HG02885 (cell line): ENCODE data around the gene ETV3L.
"Not testable (repeated sequence)": the region's sequence is repeated elsewhere in the genome, so short reads cannot be mapped to it uniquely, and the experiment has no call there.

Experiments
- ATAC-seq: cut with Tn5 transposase; IDR thresholded peaks from one replicate; pipeline ENCODE4 v1.9.1; 2021; ENCODE audit warnings: mild to moderate bottlenecking; ENCODE audit not compliant: unreplicated experiment, poor library complexity

ETV3L gene

DNA sequence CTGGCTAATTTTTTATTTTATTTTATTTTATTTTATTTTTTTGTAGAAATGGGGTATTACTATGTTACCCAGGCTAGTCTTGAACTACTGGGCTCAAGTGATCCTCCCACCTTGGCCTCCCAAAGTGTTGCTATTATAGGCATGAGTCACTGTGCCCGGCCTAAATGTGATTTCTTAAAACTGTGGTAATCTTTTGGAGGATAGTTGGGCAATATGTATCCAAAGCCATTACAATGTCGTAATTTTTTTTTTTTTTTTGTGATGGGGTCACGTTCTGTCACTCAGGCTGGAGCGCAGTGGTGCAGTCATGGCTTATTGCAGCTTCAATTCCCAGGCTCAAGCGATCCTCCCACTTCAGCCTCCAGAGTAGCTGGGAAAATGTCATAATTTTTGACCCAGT, 14.2 kb downstream of the ETV3L start:
- ATAC-seq = no peak

DNA sequence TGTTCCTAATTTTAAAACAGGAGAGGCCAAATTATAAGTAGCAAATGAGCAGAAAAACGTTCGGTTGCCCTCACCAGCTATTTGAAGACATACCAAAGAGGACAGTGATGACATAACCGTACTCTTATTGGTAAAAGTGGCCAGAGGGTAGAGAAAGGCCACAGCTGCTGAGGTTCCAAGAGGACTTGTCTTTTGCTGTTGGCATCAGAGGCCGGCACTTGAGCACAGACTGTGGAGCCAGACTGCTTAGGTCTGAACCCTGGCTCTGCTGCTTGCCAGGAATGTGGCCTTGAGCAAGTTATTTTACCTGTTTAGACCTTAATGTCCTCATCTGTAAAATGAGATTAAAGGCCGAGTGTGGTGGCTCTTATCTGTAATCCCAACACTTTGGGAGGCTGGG, 14.9 kb downstream of the ETV3L start:
- ATAC-seq = no peak

DNA sequence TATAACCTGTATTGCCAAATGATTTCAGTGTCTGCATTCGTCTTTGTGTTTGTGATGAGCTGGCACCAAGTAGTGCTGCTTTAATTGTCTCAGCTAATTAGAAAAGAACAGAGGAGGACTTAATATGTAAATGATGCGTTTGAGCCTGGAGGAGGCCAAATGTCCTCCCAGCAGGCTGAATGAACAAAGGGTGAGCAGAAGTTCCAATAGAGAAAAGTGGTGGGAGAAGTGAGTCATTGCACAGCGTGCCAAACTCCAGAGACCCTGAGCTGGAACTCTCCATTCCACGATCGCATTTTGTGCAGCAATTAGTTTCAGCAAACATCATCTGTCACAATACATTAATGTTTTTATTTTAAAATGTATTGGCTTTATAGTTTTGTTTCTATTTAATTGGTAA, 17.9 kb downstream of the ETV3L start:
- ATAC-seq = no peak

DNA sequence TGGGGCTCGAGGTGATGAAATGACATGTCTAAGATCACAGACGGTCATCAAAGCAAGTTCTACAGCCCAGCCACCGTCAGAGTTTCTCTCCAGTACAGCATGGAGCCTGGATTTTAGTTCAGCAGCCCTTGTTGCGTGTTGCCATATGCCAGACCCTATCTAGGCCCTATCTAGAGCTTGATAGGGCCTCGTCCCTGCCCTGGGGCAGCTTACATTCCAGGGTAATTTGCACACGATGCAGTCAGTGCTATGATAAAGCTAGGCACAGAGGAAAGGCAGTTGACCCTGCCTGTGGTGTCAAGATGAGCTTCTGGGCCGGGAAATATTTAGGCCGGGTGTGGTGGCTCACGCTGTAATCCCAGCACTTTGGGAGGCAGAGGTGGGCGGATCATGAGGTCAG, 18.9 kb downstream of the ETV3L start:
- ATAC-seq = no peak

DNA sequence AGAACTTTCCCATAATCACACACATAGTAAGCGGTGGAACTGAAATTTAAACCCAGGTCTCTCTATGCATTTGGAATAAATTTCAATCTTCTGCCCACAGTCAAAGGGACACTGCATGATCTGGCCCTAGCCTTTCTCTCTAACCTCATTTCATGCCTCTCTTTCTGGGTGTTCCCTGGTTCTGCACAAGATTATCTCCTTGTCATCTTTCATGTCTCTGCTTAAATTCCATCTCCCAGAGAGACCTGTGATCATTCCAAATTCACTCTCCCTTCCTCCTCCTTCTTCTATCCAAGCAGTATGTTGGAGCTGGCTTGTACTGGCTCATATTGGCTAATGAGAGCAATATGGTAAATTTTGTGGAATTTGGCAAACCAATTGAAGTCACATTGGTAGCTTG, 22.2 kb downstream of the ETV3L start:
- ATAC-seq = no peak

DNA sequence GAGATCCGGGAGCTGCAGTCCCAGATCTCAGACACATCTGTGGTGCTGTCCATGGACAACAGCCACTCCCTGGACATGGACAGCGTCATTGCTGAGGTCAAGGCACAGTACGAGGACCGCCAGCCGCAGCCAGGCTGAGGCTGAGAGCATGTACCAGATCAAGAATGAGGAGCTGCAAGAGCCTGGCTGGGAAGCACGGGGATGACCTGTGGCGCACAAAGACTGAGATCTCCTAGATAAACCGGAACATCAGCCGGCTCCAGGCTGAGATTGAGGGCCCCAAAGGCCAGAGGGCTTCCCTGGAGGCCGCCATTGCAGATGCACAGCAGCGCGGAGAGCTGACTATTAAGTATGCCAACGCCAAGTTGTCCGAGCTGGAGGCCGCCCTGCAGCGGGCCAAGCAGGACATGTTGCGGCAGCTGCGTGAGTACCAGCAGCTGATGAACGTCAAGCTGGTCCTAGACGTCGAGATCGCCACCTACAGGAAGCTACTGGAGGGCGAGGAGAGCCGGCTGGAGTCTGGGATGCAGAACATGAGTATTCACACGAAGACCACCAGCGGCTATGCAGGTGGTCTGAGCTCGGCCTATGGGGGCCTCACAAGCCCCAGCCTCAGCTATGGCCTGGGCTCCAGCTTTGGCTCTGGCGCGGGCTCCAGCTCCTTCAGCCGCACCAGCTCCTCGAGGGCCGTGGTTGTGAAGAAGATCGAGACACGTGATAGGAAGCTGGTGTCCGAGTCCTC, 25.5 kb downstream of the ETV3L start:
- no peak for ATAC-seq

DNA sequence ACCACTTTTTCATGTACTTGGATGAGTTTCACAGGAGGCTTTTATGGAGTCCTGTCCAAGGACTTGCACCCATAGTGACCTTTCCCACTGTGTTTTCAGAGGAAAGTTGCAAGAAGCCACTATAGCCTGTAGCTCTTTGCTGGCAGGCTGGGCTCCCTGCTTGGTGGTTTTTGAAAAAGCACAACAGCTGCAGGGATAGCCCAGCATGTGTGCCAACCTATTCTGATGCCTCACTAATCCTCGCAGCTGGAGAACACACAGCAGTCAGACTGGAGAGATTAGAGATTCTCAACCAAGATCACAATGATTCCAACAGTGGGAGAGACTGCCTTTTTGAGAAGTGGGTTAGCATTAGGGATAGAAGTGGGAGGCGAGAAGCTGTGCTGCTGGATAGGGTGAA, 30.0 kb downstream of the ETV3L start:
- no peak for ATAC-seq

DNA sequence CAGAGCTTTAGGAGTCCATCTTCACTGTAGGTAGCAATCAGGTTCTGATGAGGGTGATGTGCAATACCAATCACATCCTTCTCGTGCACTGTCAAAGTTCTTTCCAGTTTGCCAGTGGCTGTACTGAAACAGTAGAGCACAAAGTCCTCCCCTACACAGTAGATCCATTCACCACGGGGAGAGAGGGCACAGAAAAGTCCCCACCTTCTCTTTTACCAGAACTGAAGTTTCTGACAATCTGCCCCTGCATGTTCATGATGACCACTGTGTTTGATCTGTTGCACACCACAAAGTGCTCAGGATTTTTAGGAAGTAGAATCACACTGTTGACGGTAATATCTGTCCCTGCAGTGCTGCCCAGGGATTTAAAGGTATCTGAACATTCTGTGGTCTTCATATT, 40.4 kb downstream of the ETV3L start:
- ATAC-seq = not testable (repeated sequence)

DNA sequence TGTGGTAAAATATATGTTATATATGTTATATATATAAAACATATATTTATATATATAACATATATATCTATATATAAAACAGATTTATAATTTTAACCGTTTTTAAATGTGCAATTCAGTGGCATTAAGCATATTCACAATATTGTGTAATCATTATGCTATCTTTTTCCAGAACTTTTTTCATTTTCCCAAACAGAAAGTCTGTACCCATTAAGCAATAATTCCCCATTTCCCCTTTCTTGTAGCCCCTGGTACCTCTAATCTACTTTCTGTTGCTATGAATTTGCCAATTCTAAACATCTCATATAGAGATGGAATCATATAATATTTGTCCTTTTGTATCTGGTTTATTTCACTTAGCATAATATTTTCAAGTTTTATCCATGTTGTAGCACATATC, 43.3 kb downstream of the ETV3L start:
- ATAC-seq = no peak

DNA sequence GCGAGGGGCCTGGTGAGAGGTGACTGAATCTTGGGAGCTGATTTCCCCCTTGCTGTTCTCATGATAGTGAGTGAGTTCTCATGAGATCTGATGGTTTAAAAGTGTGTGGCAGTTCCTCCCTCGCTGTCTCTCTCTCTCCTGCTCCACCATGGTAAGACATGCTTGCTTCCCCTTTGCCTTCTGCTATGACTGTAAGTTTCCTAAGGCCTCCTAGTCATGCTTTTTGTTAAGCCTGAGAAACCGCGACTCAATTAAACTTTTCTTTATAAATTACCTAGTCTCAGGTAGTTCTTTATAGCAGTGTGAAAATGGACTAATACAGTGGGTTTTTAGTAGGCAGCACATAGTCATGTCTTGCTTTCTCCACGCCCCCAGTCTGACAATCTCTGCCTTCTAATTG, 43.9 kb downstream of the ETV3L start:
- not testable (repeated sequence) for ATAC-seq

DNA sequence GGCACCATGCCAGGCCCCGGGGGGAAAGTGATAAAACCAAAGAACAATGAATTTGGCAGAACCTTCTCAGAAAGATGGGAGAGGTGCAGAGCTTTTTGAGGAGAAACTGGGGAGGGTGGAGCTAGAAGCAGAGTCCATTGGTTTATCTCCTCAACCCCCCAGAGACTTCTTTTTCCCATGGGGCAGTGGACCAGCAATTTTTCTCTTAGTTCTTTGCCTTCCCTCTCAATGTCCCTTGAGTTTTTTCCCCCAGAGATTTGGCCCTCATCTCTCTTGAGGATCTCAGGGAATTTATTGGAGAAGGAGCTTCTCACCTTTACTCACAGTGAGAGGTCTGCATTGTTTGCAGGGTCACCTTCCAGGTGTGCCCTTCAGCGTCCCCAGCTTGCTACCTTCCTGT, 48.8 kb downstream of the ETV3L start:
- ATAC-seq = no peak

DNA sequence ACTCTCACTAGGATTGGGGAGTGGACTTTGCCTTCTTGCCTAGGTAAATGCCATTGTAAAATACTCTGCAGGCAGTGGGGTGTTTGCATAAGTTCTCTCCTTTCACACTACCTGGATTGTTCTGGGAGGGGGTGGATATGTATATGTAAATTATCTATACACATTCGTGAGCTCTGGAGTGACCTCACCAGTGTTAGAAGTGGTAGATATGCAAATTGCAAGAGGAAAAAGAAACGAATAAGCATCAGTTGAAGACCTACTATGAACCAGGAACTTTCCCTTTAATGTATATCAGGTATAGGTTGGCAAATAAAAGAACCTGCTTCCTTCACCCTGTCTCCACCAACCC, 52.6 kb downstream of the ETV3L start:
- no peak for ATAC-seq

DNA sequence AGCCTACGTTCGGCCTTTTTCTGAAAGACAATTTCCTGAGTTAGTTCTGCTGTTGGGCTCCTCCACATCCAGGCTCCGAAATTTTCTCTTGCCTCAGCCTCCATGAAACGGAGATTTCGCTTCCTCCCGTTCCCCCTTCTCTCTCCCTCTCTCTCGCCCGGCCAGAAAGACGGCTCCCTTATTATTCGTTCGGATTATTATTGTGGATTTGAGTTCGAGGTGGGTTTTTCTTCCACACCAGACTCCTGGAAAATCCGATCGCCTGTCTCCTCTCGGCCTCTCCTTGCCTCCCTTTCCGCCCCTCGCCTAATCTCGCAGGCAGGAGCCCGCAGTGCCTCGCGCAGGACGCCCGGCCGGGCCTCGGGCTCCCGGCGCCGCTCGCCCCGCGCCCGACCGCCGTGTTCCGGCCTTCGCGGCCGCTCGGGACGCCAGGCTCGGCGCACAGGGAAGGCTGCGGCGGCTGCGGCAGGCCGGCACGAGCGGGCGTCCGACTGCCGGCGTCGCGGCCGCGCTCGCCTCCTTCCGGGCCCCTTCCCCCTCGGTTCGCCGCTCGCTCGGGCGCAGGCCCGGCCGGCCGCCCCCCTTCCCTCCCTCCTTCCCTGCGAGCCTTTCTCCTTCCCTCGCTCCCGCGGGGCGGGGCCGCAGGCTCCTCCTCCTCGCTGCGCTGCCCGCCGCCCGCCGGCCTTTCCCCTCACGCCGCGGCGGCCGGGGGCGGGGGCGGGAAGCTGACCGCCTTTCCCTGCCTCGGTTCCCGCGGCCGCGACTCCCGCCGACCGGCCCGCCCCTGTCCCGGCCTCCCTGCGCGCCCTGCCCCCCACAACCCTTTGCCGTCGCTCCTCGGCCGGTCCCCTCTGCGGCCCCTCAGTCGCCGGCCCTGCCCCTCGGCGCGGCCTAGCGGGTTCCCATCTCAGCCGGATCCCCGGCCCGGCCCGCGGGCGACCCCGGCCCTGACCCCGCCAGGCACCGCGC, 54.1 kb downstream of the ETV3L start, which contains the start of gene ARHGEF11:
Gene ARHGEF11, minus strand, starts transcription at position 493 of the 969 bp plus-strand sequence. CDS start 1,412 bp downstream, outside the sequence.
- peak; percentile 85 for ATAC-seq

DNA sequence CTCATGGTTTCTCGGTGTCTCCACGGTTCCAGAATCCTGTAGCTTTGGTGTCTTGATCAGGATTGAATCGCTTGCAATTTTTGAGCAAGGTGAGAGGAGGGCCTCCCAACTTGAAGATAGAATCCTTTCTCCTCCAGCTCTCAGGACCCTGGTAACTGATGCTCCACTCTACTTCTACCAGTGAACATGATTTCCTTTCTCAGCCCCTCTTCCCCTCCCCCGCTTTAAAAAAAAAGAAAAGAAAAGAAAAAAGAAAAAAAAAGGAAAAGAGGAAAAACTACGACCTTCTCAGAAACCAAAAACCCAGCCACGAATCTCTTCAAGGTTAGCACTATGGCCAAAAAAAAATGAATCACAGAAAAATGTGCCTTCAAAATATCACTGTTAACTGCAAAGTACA, 55.3 kb downstream of the ETV3L start:
- no peak for ATAC-seq

DNA sequence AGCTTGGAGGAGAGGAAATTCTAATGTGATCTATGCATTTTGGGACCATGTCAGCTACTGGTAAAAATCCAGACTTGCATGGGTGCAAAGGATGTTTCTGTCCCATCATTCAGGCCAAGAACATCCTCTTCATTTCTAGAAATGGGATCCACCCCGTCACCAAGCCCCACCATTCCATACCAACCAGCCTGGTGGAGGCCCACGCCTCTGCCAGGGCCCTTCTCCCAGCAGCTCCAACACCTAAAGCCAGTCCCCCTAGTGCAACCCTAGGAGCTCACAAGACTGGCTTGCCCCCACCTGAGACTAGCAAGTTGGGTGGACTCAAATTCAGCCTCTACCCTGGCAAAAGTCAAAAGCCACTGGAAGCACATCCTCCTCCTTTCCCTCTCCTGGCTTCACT, 55.9 kb downstream of the ETV3L start:
- no peak for ATAC-seq

DNA sequence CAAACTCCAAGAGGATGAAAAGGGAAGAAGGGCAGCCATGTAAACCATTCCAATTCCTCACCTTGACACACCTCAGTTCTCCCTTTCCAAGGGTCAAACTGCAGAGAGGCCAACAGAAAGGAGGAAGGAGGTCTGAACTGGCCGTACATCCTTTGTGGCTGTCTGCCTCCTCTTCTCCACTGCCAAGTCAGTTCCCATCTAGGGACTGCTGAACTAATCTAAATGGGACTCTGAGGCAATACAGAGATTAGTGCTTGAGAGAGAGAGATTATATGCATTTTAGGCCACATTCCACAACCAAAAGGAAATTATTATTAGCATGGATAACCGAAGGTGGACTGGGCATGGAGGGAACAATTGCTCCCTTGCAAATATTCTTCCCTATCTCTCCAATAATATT, 56.8 kb downstream of the ETV3L start:
- no peak for ATAC-seq
